Measurements from ENCODE around the gene COL28A1. TPM values are rescaled to one million over a fixed set of nuclear protein-coding genes. Genes with fewer than 3 reads are reported as not detected.
A peak's percentile ranks its signal among the peaks of the same experiment; 100 is the strongest.

Gene COL28A1
- 1 to 10 TPM in 3 of 8 experiments, under 1 TPM in 4, not detected in 1; 0.10 to 3.4 (median 0.98) TPM for total RNA-seq

GRCh38 chr7:7535691-7536090 lies at the start of gene COL28A1:
Gene COL28A1, minus strand, starts transcription at chr7:7535873. Its CDS starts 2,998 bp downstream, at chr7:7532875.
- no peak within 1 kb of the TSS for H3K4me3 ChIP-seq
- H3K27ac ChIP-seq, result no peak within 1 kb of the TSS
- in situ Hi-C loops (cut with MboI; ENCODE audit: low pct_unique_long_range_greater_than_20kb in 2 of 9, low sequenced_read_pairs in 9 of 9, unreplicated experiment in 9 of 9), result loop anchor here in 3 of 9 experiments (25.0 kb wide), 4 partner anchors 98 to 573 kb away; no protein-coding TSS in a partner anchor
- ATAC-seq (replicated peaks in 6 of 8), result no peak
- no peaks in the 10 kb centered on the region for H3K4me1 ChIP-seq (replicated peaks in 1 of 2)
- 0 to 50% (median 0%) methylated on average over 1 of the region's 1 CpG; no CpG with 5 or more reads in 3 of the 10 experiments for WGBS, 10 experiments

GRCh38 chr7:7584653-7585052 lies 49.0 kb upstream of the COL28A1 start:
- no peak for ATAC-seq (replicated peaks in 6 of 8)
- in situ Hi-C loops (cut with MboI; ENCODE audit: low pct_unique_long_range_greater_than_20kb in 2 of 9, low sequenced_read_pairs in 9 of 9, unreplicated experiment in 9 of 9), result loop anchor here in 1 of 9 experiments (25.0 kb wide), 1 partner anchor 628 kb away; no protein-coding TSS in a partner anchor
- 60 to 100% (median 90%) methylated on average over 1 of the region's 1 CpG for WGBS, 10 experiments

GRCh38 chr7:7583731-7584130 lies 48.1 kb upstream of the COL28A1 start:
- WGBS, 10 experiments, result 85 to 100% (median 96%) methylated on average over 2 of the region's 2 CpGs
- ATAC-seq (replicated peaks in 6 of 8), result no peak

More at GRCh38 chr7:7584653-7585052, 49.0 kb upstream of the COL28A1 start:
- Histone ChIP-seq H3K4me3 (no peak overlapping the region), H3K27ac (no peak overlapping the region), H3K4me1 (replicated peaks in 1 of 2) (no peaks in the 10 kb centered on the region)

GRCh38 chr7:7582596-7582995 lies 46.9 kb upstream of the COL28A1 start:
- in situ Hi-C loops (cut with MboI; ENCODE audit: low pct_unique_long_range_greater_than_20kb in 2 of 9, low sequenced_read_pairs in 9 of 9, unreplicated experiment in 9 of 9), result loop anchor here in 1 of 9 experiments (25.0 kb wide), 1 partner anchor 630 kb away; no protein-coding TSS in a partner anchor
- no peak for ATAC-seq (replicated peaks in 6 of 8)

More at GRCh38 chr7:7583731-7584130, 48.1 kb upstream of the COL28A1 start:
- no peak overlapping the region for H3K4me3 ChIP-seq
- no peak overlapping the region for H3K27ac ChIP-seq
- in situ Hi-C loops (cut with MboI; ENCODE audit: low pct_unique_long_range_greater_than_20kb in 2 of 9, low sequenced_read_pairs in 9 of 9, unreplicated experiment in 9 of 9), result loop anchor here in 1 of 9 experiments (25.0 kb wide), 1 partner anchor 629 kb away; no protein-coding TSS in a partner anchor
- no peaks in the 10 kb centered on the region for H3K4me1 ChIP-seq (replicated peaks in 1 of 2)

GRCh38 chr7:7581531-7582179 lies 46.0 kb upstream of the COL28A1 start:
- in situ Hi-C loops (cut with MboI; ENCODE audit: low pct_unique_long_range_greater_than_20kb in 2 of 9, low sequenced_read_pairs in 9 of 9, unreplicated experiment in 9 of 9), result loop anchor here in 1 of 9 experiments (25.0 kb wide), 1 partner anchor 631 kb away; no protein-coding TSS in a partner anchor

More at GRCh38 chr7:7582596-7582995, 46.9 kb upstream of the COL28A1 start:
- 92 to 100% (median 100%) methylated on average over 1 of the region's 1 CpG; no CpG with 5 or more reads in 1 of the 10 experiments for WGBS, 10 experiments
- no peak overlapping the region for H3K4me3 ChIP-seq
- no peaks in the 10 kb centered on the region for H3K4me1 ChIP-seq (replicated peaks in 1 of 2)
- H3K27ac ChIP-seq, result no peak overlapping the region

GRCh38 chr7:7579638-7580037 lies 44.0 kb upstream of the COL28A1 start:
- in situ Hi-C loops (cut with MboI; ENCODE audit: low pct_unique_long_range_greater_than_20kb in 2 of 9, low sequenced_read_pairs in 9 of 9, unreplicated experiment in 9 of 9), result loop anchor here in 1 of 9 experiments (25.0 kb wide), 1 partner anchor 633 kb away; no protein-coding TSS in a partner anchor
- ATAC-seq (replicated peaks in 6 of 8), result no peak
- 80 to 100% (median 100%) methylated on average over 1 to 3 of the region's 3 CpGs; no CpG with 5 or more reads in 3 of the 10 experiments for WGBS, 10 experiments
- Histone ChIP-seq H3K27ac (no peak overlapping the region), H3K4me1 (replicated peaks in 1 of 2) (no peaks in the 10 kb centered on the region), H3K4me3 (no peak overlapping the region)

More at GRCh38 chr7:7581531-7582179, 46.0 kb upstream of the COL28A1 start:
- H3K4me1 ChIP-seq (replicated peaks in 1 of 2), result no peaks in the 10 kb centered on the region
- no peak for ATAC-seq (replicated peaks in 6 of 8)
- H3K4me3 ChIP-seq, result no peak overlapping the region
- WGBS, 10 experiments, result 29 to 90% (median 74%) methylated on average over 1 to 6 of the region's 10 CpGs; no CpG with 5 or more reads in 3 of the 10 experiments
- H3K27ac ChIP-seq, result no peak overlapping the region

- in situ Hi-C loops (cut with MboI; ENCODE audit: low pct_unique_long_range_greater_than_20kb in 2 of 9, low sequenced_read_pairs in 9 of 9, unreplicated experiment in 9 of 9), result loop anchor here in 1 of 9 experiments (25.0 kb wide), 1 partner anchor 634 kb away; no protein-coding TSS in a partner anchor
- Histone ChIP-seq H3K27ac (no peak overlapping the region), H3K4me1 (replicated peaks in 1 of 2) (no peaks in the 10 kb centered on the region), H3K4me3 (no peak overlapping the region)
- 69 to 100% (median 100%) methylated on average over 1 of the region's 1 CpG; no CpG with 5 or more reads in 2 of the 10 experiments for WGBS, 10 experiments
- ATAC-seq (replicated peaks in 6 of 8), result no peak
These were observed 42.2 kb upstream of the COL28A1 start for GRCh38 chr7:7577888-7578287.

- no peak overlapping the region for H3K27ac ChIP-seq
- in situ Hi-C loops (cut with MboI; ENCODE audit: low pct_unique_long_range_greater_than_20kb in 2 of 9, low sequenced_read_pairs in 9 of 9, unreplicated experiment in 9 of 9), result loop anchor here in 1 of 9 experiments (25.0 kb wide), 1 partner anchor 636 kb away; no protein-coding TSS in a partner anchor
- no peak for ATAC-seq (replicated peaks in 6 of 8)
- H3K4me1 ChIP-seq (replicated peaks in 1 of 2), result no peaks in the 10 kb centered on the region
- H3K4me3 ChIP-seq, result no peak overlapping the region
- 78 to 100% (median 100%) methylated on average over 1 of the region's 1 CpG; no CpG with 5 or more reads in 4 of the 10 experiments for WGBS, 10 experiments
These were observed 40.7 kb upstream of the COL28A1 start for GRCh38 chr7:7576344-7576743.

- Histone ChIP-seq H3K4me1 (replicated peaks in 1 of 2) (peaks cover 7 to 8% of the 10 kb centered on the region in 2 donors), H3K4me3 (no peak overlapping the region), H3K27ac (no peak overlapping the region)
- WGBS, 10 experiments, result 71 to 100% (median 100%) methylated on average over 1 to 2 of the region's 2 CpGs; no CpG with 5 or more reads in 1 of the 10 experiments
- in situ Hi-C loops (cut with MboI; ENCODE audit: low pct_unique_long_range_greater_than_20kb in 2 of 9, low sequenced_read_pairs in 9 of 9, unreplicated experiment in 9 of 9), result no loop called here
- ATAC-seq (replicated peaks in 6 of 8), result no peak
These were observed 38.0 kb upstream of the COL28A1 start for GRCh38 chr7:7573701-7574100.

GRCh38 chr7:7570584-7570983 lies 34.9 kb upstream of the COL28A1 start:
- ATAC-seq (replicated peaks in 6 of 8), result no peak
- Histone ChIP-seq H3K4me1 (replicated peaks in 1 of 2) (peaks cover 10 to 12% of the 10 kb centered on the region in 2 donors), H3K27ac (no peak overlapping the region), H3K4me3 (no peak overlapping the region)
- in situ Hi-C loops (cut with MboI; ENCODE audit: low pct_unique_long_range_greater_than_20kb in 2 of 9, low sequenced_read_pairs in 9 of 9, unreplicated experiment in 9 of 9), result no loop called here
- WGBS, 10 experiments, result 96 to 100% (median 100%) methylated on average over 1 to 3 of the region's 3 CpGs; no CpG with 5 or more reads in 5 of the 10 experiments

- ATAC-seq (replicated peaks in 6 of 8), result no peak
- WGBS, 10 experiments, result 77 to 100% (median 100%) methylated on average over 1 to 3 of the region's 3 CpGs; no CpG with 5 or more reads in 1 of the 10 experiments
These were observed 33.9 kb upstream of the COL28A1 start for GRCh38 chr7:7569615-7570014.

GRCh38 chr7:7569081-7569527 lies 33.4 kb upstream of the COL28A1 start:
- ATAC-seq (replicated peaks in 6 of 8), result no peak
- Histone ChIP-seq H3K27ac (no peak overlapping the region), H3K4me3 (peak overlapping the region in 3 of 5 donors; percentile 64 to 79 (median 71)), H3K4me1 (replicated peaks in 1 of 2) (peaks cover 10 to 12% of the 10 kb centered on the region in 2 donors)
- in situ Hi-C loops (cut with MboI; ENCODE audit: low pct_unique_long_range_greater_than_20kb in 2 of 9, low sequenced_read_pairs in 9 of 9, unreplicated experiment in 9 of 9), result no loop called here
- 57 to 100% (median 97%) methylated on average over 2 to 4 of the region's 5 CpGs; no CpG with 5 or more reads in 2 of the 10 experiments for WGBS, 10 experiments

More at GRCh38 chr7:7569615-7570014, 33.9 kb upstream of the COL28A1 start:
- Histone ChIP-seq H3K27ac (no peak overlapping the region), H3K4me3 (no peak overlapping the region), H3K4me1 (replicated peaks in 1 of 2) (peaks cover 10 to 12% of the 10 kb centered on the region in 2 donors)
- in situ Hi-C loops (cut with MboI; ENCODE audit: low pct_unique_long_range_greater_than_20kb in 2 of 9, low sequenced_read_pairs in 9 of 9, unreplicated experiment in 9 of 9), result no loop called here

- in situ Hi-C loops (cut with MboI; ENCODE audit: low pct_unique_long_range_greater_than_20kb in 2 of 9, low sequenced_read_pairs in 9 of 9, unreplicated experiment in 9 of 9), result no loop called here
- WGBS, 10 experiments, result 46 to 100% (median 70%) methylated on average over 1 to 4 of the region's 4 CpGs; no CpG with 5 or more reads in 1 of the 10 experiments
- ATAC-seq (replicated peaks in 6 of 8), result no peak
- peaks cover 10 to 12% of the 10 kb centered on the region in 2 donors for H3K4me1 ChIP-seq (replicated peaks in 1 of 2)
- H3K27ac ChIP-seq, result no peak overlapping the region
- H3K4me3 ChIP-seq, result peak overlapping the region; percentile 64 to 79 (median 74)
These were observed 32.9 kb upstream of the COL28A1 start for GRCh38 chr7:7568553-7568952.

Measured in motor neuron (in vitro differentiated cells).